Gastroesophageal sphincter (tissue), 4 donors: Measurements from ENCODE around the gene ERF. TPM values are rescaled to one million over a fixed set of nuclear protein-coding genes. Genes with fewer than 3 reads are reported as not detected.

ENCODE experiments used
- ATAC-seq: fragments of 150-250 bp; one replicate; pipeline ENCODE4 v1.9.1; 2016; ENCODE audit warnings: mild to moderate bottlenecking, moderate library complexity
- H3K27ac ChIP-seq, 4 donors: fragments of 200-600 bp; sonication (generic) in 3 of 4; 1 replicate in 3 of 4; 2 replicates in 1 of 4; pipeline ENCODE4 v1.5.1; 2016 to 2019
- H3K27me3 ChIP-seq: fragments of 200-600 bp; sonication (generic); one replicate; pipeline ENCODE4 v1.5.1; 2019
- H3K36me3 ChIP-seq, 2 donors: fragments of 200-600 bp; sonication (generic); one replicate each; pipeline ENCODE4 v1.5.1; 2019; ENCODE audit warnings: control low read depth in 1 of 2
- H3K4me1 ChIP-seq, 3 donors: fragments of 200-600 bp; sonication (generic); 1 replicate in 2 of 3; 2 replicates in 1 of 3; pipeline ENCODE4 v1.5.1; 2016 to 2019; ENCODE audit warnings: control low read depth in 2 of 3
- H3K4me3 ChIP-seq, 2 donors: fragments of 200-600 bp; sonication (generic); one replicate each; pipeline ENCODE4 v1.5.1; 2019; ENCODE audit warnings: mild to moderate bottlenecking in 1 of 2, moderate library complexity in 1 of 2
- H3K9me3 ChIP-seq, 3 donors: fragments of 200-600 bp; sonication (generic); one replicate each; pipeline ENCODE4 v1.5.1; 2017 to 2019; ENCODE audit warnings: control low read depth in 2 of 3
- CTCF ChIP-seq, 4 experiments: fragments of 200-600 bp in 2 of 4; fragments of 450-650 bp in 2 of 4; sonication (generic) in 1 of 4; IDR thresholded peaks; one replicate each; pipeline ENCODE4 v1.5.1; 2017 to 2019; ENCODE audit warnings: antibody characterized with exemption in 4 of 4, mild to moderate bottlenecking in 2 of 4, moderate library complexity in 2 of 4
- EP300 ChIP-seq: sonication (generic); formaldehyde crosslinking; IDR thresholded peaks from one replicate; pipeline ENCODE4 v1.6.1; 2017; ENCODE audit warnings: antibody characterized with exemption, mild to moderate bottlenecking
- POLR2A ChIP-seq, 2 donors: fragments of 450-650 bp; IDR thresholded peaks; one replicate each; pipeline ENCODE4 v1.6.1; 2017; ENCODE audit warnings: antibody characterized with exemption in 2 of 2, mild to moderate bottlenecking in 2 of 2, moderate library complexity in 1 of 2
- POLR2AphosphoS5 ChIP-seq: sonication (generic); formaldehyde crosslinking; IDR thresholded peaks from one replicate; pipeline ENCODE4 v1.6.1; 2017; ENCODE audit warnings: antibody characterized with exemption
- WGBS, 2 donors: methylation state at CpG; one replicate each; pipeline ENCODE4 v1.1.5; 2018; ENCODE audit warnings: low coverage in 1 of 2; 5-methylcytosine and 5-hydroxymethylcytosine counted together
- total RNA-seq, 4 donors: library from RNA; depleted of rRNA; stranded (reverse); fragments of >200 nt; gene quantifications; one replicate each; pipeline ENCODE4 v1.1.0, GENCODE V29; 2016

Gene ERF
- total RNA-seq, 4 donors from 2014 or later = 28.4 to 46.4 (median 39.9) TPM

- peak overlapping the region in 3 of 4 donors; percentile 43 to 47 (median 45) for H3K27ac ChIP-seq
- H3K36me3 ChIP-seq = peaks cover 0 to 97% of the 10 kb centered on the region in 2 donors
- no peaks in the 10 kb centered on the region for H3K27me3 ChIP-seq
- TF ChIP-seq EP300 (no peak), POLR2A (IDR thresholded peaks at IDR 0.05) (no peak), CTCF (IDR thresholded peaks at IDR 0.05) (no peak), POLR2AphosphoS5 (no peak)
- 55 to 64% methylated on average over 2 to 3 of the region's 6 CpGs for WGBS, 2 donors
- peak; percentile 37 for ATAC-seq
- H3K4me1 ChIP-seq = peaks cover 0 to 9% (median 5%) of the 10 kb centered on the region in 3 donors
- no peak overlapping the region for H3K4me3 ChIP-seq
- H3K9me3 ChIP-seq = no peaks in the 10 kb centered on the region
Observed at GRCh38 chr19:42201489-42202289, 53.2 kb downstream of the ERF start.

- H3K36me3 ChIP-seq = peaks cover 0 to 88% of the 10 kb centered on the region in 2 donors
- no peaks in the 10 kb centered on the region for H3K27me3 ChIP-seq
- WGBS, 2 donors = 100% methylated on average over 1 of the region's 5 CpGs; no CpG with 5 or more reads in 1 of the 2 donors
- no peak overlapping the region for H3K4me3 ChIP-seq
- TF ChIP-seq EP300 (no peak), CTCF (IDR thresholded peaks at IDR 0.05) (no peak), POLR2AphosphoS5 (no peak)
- ATAC-seq = no peak
- peaks cover 0 to 9% (median 5%) of the 10 kb centered on the region in 3 donors for H3K4me1 ChIP-seq
- no peaks in the 10 kb centered on the region for H3K9me3 ChIP-seq
- H3K27ac ChIP-seq = peak overlapping the region in 2 of 4 donors; percentile 17 to 42
Observed at GRCh38 chr19:42200116-42200715, 54.7 kb downstream of the ERF start.

GRCh38 chr19:42199440-42200115 lies 55.4 kb downstream of the ERF start:
- ATAC-seq = peak; percentile 61
- peaks cover 0 to 82% of the 10 kb centered on the region in 2 donors for H3K36me3 ChIP-seq
- no peaks in the 10 kb centered on the region for H3K27me3 ChIP-seq
- 50 to 59% methylated on average over 2 to 5 of the region's 32 CpGs for WGBS, 2 donors
- TF ChIP-seq POLR2AphosphoS5 = no peak
- TF ChIP-seq EP300 = no peak
- TF ChIP-seq CTCF (IDR thresholded peaks at IDR 0.05) = no peak
- TF ChIP-seq POLR2A (IDR thresholded peaks at IDR 0.05) = no peak
- peak overlapping the region in 1 of 2 donors; percentile 12 for H3K4me3 ChIP-seq
- no peaks in the 10 kb centered on the region for H3K9me3 ChIP-seq
- H3K27ac ChIP-seq = peak overlapping the region in 3 of 4 donors; percentile 17 to 42 (median 19)
- H3K4me1 ChIP-seq = peaks cover 0 to 9% (median 5%) of the 10 kb centered on the region in 3 donors

GRCh38 chr19:42198676-42199439 lies 56.1 kb downstream of the ERF start:
- no peak for TF ChIP-seq POLR2A (IDR thresholded peaks at IDR 0.05)
- TF ChIP-seq EP300 = no peak
- TF ChIP-seq POLR2AphosphoS5 = no peak
- no peak for TF ChIP-seq CTCF (IDR thresholded peaks at IDR 0.05)
- Histone ChIP-seq H3K27ac (peak overlapping the region in 2 of 4 donors; percentile 19 to 42), H3K4me3 (peak overlapping the region in 1 of 2 donors; percentile 12), H3K36me3 (peaks cover 0 to 75% of the 10 kb centered on the region in 2 donors), H3K9me3 (no peaks in the 10 kb centered on the region), H3K27me3 (no peaks in the 10 kb centered on the region), H3K4me1 (peaks cover 0 to 9% (median 5%) of the 10 kb centered on the region in 3 donors)
- 20% methylated on average over 1 of the region's 7 CpGs; no CpG with 5 or more reads in 1 of the 2 donors for WGBS, 2 donors
- ATAC-seq = peak; percentile 25

Other genes with a start within 250 kb of the ERF start
- 10 to 100 TPM in 3 of 4 donors, 1 to 10 TPM in 1; 7.0 to 23.4 (median 12.3) TPM for gene GRIK5, start 184.9 kb downstream of the ERF start, total RNA-seq
- gene ZNF574, start 179.0 kb downstream of the ERF start, total RNA-seq = 10 to 100 TPM; 14.4 to 25.3 (median 17.1) TPM
- gene POU2F2, start 122.7 kb downstream of the ERF start, total RNA-seq = 1 to 10 TPM in 3 of 4 donors, under 1 TPM in 1; 0.93 to 1.8 (median 1.5) TPM
- 10 to 100 TPM; 31.1 to 39.3 (median 33.4) TPM for gene DEDD2, start 37.5 kb downstream of the ERF start, total RNA-seq
- 10 to 100 TPM in 1 of 4 donors, 1 to 10 TPM in 3; 4.6 to 10.4 (median 7.8) TPM for gene ZNF526, start 34.8 kb downstream of the ERF start, total RNA-seq
- 10 to 100 TPM; 30.8 to 51.0 (median 35.1) TPM for gene GSK3A, start 12.5 kb downstream of the ERF start, total RNA-seq
- 10 to 100 TPM; 31.4 to 69.4 (median 49.0) TPM for gene CIC, start 14.1 kb upstream of the ERF start, total RNA-seq
- gene PRR19, start 47.0 kb upstream of the ERF start, total RNA-seq = under 1 TPM in 1 of 4 donors, not detected in 3; 0.93 TPM
- gene PAFAH1B3, start 47.5 kb upstream of the ERF start, total RNA-seq = 10 to 100 TPM in 1 of 4 donors, 1 to 10 TPM in 2, under 1 TPM in 1; 0.93 to 13.6 (median 5.8) TPM
- under 1 TPM in 1 of 4 donors, not detected in 3; 0.27 TPM for gene TMEM145, start 58.2 kb upstream of the ERF start, total RNA-seq
- 10 to 100 TPM; 13.9 to 44.4 (median 18.1) TPM for gene MEGF8, start 70.5 kb upstream of the ERF start, total RNA-seq
- gene CNFN, start 135.2 kb upstream of the ERF start, total RNA-seq = 10 to 100 TPM in 1 of 4 donors, 1 to 10 TPM in 1, not detected in 2; 1.7 to 17.5 TPM
- 10 to 100 TPM in 1 of 4 donors, 1 to 10 TPM in 3; 3.4 to 15.3 (median 6.6) TPM for gene LIPE, start 172.3 kb upstream of the ERF start, total RNA-seq
- gene CXCL17, start 187.8 kb upstream of the ERF start, total RNA-seq = 1 to 10 TPM in 1 of 4 donors, not detected in 3; 6.5 TPM